ENCODE data around the gene CRYGS. TPM values are rescaled to one million over a fixed set of nuclear protein-coding genes. Genes with fewer than 3 reads are reported as not detected.
A peak's percentile ranks its signal among the peaks of the same experiment; 100 is the strongest.
"Not testable (repeated sequence)": the region's sequence is repeated elsewhere in the genome, so short reads cannot be mapped to it uniquely, and the experiment has no call there.

The CRYGS gene
- total RNA-seq, 2 experiments from 2014 or later: 1.4 to 2.6 TPM

GRCh38 chr3:186570941-186571643, 26.9 kb upstream of the CRYGS start:
- ChIA-PET CTCF (interaction anchor here (0.6 to 10.4 kb wide), 8 partner anchors 10 to 627 kb away, joined by 3 to 113 read pairs (median 4); partner anchors contain the start of genes AHSG and EIF4A2), POLR2A (interaction anchor here (0.8 to 9.8 kb wide), 10 partner anchors 12 to 634 kb away, joined by 3 to 103 read pairs (median 5); partner anchors contain the start of genes EIF4A2 and TRA2B)
- H3K9me3 Mint-ChIP-seq: no peaks in the 10 kb centered on the region
- H3K4me1 Mint-ChIP-seq (ENCODE audit: low read depth): peaks cover 49% of the 10 kb centered on the region
- ATAC-seq (no peak), DNase-seq (peak; percentile 7)
- H3K27ac Mint-ChIP-seq: peak overlapping the region; percentile 95
- intact Hi-C loops (cut with micrococcal nuclease): no loop called here
- TF ChIP-seq, protein P1, sequence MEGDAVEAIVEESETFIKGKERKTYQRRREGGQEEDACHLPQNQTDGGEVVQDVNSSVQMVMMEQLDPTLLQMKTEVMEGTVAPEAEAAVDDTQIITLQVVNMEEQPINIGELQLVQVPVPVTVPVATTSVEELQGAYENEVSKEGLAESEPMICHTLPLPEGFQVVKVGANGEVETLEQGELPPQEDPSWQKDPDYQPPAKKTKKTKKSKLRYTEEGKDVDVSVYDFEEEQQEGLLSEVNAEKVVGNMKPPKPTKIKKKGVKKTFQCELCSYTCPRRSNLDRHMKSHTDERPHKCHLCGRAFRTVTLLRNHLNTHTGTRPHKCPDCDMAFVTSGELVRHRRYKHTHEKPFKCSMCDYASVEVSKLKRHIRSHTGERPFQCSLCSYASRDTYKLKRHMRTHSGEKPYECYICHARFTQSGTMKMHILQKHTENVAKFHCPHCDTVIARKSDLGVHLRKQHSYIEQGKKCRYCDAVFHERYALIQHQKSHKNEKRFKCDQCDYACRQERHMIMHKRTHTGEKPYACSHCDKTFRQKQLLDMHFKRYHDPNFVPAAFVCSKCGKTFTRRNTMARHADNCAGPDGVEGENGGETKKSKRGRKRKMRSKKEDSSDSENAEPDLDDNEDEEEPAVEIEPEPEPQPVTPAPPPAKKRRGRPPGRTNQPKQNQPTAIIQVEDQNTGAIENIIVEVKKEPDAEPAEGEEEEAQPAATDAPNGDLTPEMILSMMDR (IDR thresholded peaks at IDR 0.05): no peak
- no peaks in the 10 kb centered on the region for H3K27me3 Mint-ChIP-seq
- peaks cover 22% of the 10 kb centered on the region for H3K36me3 Mint-ChIP-seq (ENCODE audit: low read depth)
- peak overlapping the region; percentile 93 for H3K4me3 Mint-ChIP-seq

GRCh38 chr3:186570096-186570940, 26.1 kb upstream of the CRYGS start, which contains the start of gene DNAJB11:
Gene DNAJB11, plus strand, starts transcription at chr3:186570720. Its CDS starts 178 bp downstream, at chr3:186570898.
- H3K36me3 Mint-ChIP-seq (ENCODE audit: low read depth): peaks cover 16% of the 10 kb centered on the region
- POLR2A ChIA-PET: interaction anchor here (0.7 to 9.8 kb wide), 15 partner anchors 11 to 636 kb away, joined by 3 to 103 read pairs (median 5); partner anchors contain the start of genes EIF4A2 and TRA2B
- ATAC-seq: peak; percentile 91

DNA sequence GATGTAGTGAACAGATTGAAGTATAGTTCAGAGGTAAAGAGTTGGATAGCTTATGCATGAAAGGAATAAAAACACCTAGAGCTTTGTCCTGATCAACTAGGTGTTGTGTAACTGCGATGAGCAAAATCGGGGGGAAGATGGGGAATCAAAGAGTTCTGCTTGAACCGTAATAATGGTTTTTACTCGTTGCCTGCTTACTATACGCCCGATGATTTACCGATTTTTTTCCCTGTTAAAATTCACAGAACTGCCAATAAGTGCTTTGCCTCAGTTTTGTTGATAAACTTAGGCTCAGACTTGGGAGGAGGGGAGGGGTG, 25.6 kb upstream of the CRYGS start:
- Mint-ChIP-seq H3K27ac (peak overlapping the region; percentile 95), H3K27me3 (no peaks in the 10 kb centered on the region), H3K4me1 (ENCODE audit: low read depth) (peaks cover 53% of the 10 kb centered on the region), H3K4me3 (peak overlapping the region; percentile 93), H3K36me3 (ENCODE audit: low read depth) (peaks cover 14% of the 10 kb centered on the region), H3K9me3 (no peaks in the 10 kb centered on the region)
- no peak for DNase-seq
- ATAC-seq: no peak
- ChIA-PET CTCF (interaction anchor here (0.8 to 10.4 kb wide), 8 partner anchors 9 to 626 kb away, joined by 3 to 113 read pairs (median 4); partner anchors contain the start of genes AHSG, EIF4A2 and ETV5), POLR2A (interaction anchor here (0.7 to 9.8 kb wide), 11 partner anchors 14 to 633 kb away, joined by 3 to 103 read pairs (median 5); partner anchors contain the start of genes EIF4A2 and TRA2B)
- TF ChIP-seq, protein P1 (IDR thresholded peaks at IDR 0.05): no peak
- intact Hi-C loops (cut with micrococcal nuclease): no loop called here

More at GRCh38 chr3:186570096-186570940, 26.1 kb upstream of the CRYGS start, which contains the start of gene DNAJB11:
- Mint-ChIP-seq H3K9me3 (no peaks in the 10 kb centered on the region), H3K4me1 (ENCODE audit: low read depth) (peaks cover 54% of the 10 kb centered on the region), H3K27me3 (no peaks in the 10 kb centered on the region), H3K4me3 (peak within 1 kb of the TSS; percentile 93), H3K27ac (peak within 1 kb of the TSS; percentile 95)
- intact Hi-C loops (cut with micrococcal nuclease): no loop called here
- peak; percentile 100 for DNase-seq
- TF ChIP-seq, protein P1 (IDR thresholded peaks at IDR 0.05): no peak
- CTCF ChIA-PET: interaction anchor here (0.6 to 10.4 kb wide), 10 partner anchors 9 to 627 kb away, joined by 3 to 113 read pairs (median 4); partner anchors contain the start of genes AHSG and EIF4A2

- Mint-ChIP-seq H3K4me1 (ENCODE audit: low read depth) (peaks cover 53% of the 10 kb centered on the region), H3K36me3 (ENCODE audit: low read depth) (peaks cover 13% of the 10 kb centered on the region), H3K27ac (peak overlapping the region; percentile 95), H3K4me3 (peak overlapping the region; percentile 93)
- H3K9me3 Mint-ChIP-seq; ATAC-seq; H3K27me3 Mint-ChIP-seq; DNase-seq; intact Hi-C loops (cut with micrococcal nuclease): not testable (repeated sequence)
- POLR2A ChIA-PET: interaction anchor here (0.7 to 9.8 kb wide), 7 partner anchors 15 to 632 kb away, joined by 3 to 103 read pairs (median 8); partner anchors contain the start of genes EIF4A2 and TRA2B
- CTCF ChIA-PET: interaction anchor here (0.9 to 10.4 kb wide), 4 partner anchors 29 to 460 kb away, joined by 3 to 113 read pairs (median 7); partner anchors contain the start of genes AHSG, EIF4A2 and ETV5
These were observed 25.2 kb upstream of the CRYGS start for GRCh38 chr3:186569361-186569760.
